GM21825 (cell line): ENCODE results near the gene SCD5.

Source experiments
- ATAC-seq: cut with Tn5 transposase; IDR thresholded peaks from one replicate; pipeline ENCODE4 v1.9.1; 2021; ENCODE audit warnings: mild to moderate bottlenecking, moderate library complexity; ENCODE audit not compliant: unreplicated experiment

The SCD5 gene

DNA sequence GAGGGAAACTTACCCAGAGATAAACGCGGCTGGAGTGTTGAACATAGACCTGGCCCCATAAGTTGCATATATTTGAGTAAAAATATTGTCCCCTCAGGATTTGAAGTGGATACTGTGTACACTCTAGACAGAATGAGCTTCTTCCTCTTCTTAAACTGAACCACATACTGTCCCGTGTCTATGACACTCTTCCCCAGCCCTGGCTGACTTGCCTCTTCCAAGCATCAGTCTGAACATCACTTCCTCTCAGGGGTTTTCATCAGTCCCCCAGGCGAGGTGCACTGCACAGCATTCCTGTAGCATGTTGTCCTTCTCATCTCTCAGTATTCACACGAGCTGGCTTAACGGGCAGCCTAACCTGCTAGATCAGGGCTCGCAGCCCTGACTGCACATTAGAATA, 156.3 kb downstream of the SCD5 start:
- ATAC-seq = no peak

DNA sequence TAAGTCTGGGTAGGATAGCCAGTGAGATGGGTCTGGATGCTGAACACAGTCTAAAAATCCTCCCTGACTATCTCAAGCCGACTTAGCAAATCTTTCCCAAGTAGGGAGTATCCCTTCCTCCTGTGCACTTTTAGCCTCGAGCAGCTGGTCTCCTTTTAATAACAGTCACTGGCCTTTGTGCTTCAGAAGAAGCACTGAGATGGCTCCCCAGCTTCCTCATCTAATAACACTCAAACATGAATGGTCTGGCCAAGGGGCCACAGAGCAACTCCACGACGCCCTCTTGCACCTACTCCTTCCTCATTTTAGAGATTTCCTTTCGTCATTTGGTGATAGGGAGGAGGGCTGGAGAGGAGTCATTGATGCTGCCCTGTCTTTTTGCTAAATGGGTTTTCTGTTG, 158.1 kb downstream of the SCD5 start:
- ATAC-seq = no peak

DNA sequence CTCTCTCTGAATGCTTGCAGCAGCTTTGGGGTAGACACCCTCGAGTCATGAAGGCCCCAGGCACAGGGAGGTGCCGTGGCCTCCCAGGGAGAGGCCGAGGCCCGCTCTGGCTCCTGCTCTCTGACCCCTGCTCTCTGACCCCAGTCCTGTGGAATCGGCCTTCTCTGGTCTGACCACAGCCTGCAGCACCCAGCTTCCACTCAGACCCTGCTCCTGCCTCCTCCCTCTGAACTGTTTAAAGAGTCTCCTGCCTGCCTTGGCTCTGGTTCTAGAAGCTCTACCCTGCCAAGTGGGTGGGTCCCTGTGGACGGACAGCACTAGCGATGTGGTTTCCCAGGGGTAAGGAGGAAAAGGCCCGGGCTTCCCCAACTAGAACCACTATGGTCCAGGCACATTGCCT, 158.6 kb downstream of the SCD5 start:
- no peak for ATAC-seq

DNA sequence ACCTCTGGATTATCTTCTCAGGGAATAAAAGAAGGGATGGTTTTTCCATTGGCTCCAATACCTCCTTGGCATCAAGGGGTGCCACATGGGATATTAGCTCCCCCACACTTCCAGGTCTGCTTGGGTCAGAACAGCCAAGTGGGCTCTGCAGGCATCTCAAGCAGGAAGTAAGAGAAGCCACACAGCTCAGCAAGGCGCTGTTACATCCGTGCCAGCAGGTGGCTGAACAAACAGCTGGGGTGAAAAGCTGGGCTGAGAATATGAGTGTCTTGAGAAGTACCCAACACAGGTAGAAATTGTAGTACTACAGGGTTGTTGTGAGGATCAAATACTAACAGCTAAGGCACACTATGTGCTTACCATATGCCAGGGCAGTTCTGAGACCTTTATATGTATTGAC, 160.1 kb downstream of the SCD5 start:
- ATAC-seq = no peak

DNA sequence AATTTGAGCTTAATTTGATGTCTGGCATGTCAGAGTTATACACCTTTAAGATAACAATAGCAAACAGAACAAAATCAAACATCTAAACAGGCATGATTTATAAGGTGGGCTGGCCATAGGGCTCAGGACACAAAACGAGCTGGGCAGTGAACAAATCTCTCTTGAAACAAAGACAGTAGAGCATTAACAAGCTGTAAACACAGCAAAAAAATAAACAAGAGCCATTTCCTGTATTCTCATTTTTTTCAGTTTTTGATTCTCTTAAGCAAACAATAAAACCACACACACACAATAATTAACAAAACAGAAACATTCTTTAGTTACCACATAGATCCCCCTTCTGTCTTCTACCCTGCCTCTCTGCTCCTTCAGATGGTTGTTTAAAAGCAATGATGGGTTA, 168.5 kb downstream of the SCD5 start:
- no peak for ATAC-seq

DNA sequence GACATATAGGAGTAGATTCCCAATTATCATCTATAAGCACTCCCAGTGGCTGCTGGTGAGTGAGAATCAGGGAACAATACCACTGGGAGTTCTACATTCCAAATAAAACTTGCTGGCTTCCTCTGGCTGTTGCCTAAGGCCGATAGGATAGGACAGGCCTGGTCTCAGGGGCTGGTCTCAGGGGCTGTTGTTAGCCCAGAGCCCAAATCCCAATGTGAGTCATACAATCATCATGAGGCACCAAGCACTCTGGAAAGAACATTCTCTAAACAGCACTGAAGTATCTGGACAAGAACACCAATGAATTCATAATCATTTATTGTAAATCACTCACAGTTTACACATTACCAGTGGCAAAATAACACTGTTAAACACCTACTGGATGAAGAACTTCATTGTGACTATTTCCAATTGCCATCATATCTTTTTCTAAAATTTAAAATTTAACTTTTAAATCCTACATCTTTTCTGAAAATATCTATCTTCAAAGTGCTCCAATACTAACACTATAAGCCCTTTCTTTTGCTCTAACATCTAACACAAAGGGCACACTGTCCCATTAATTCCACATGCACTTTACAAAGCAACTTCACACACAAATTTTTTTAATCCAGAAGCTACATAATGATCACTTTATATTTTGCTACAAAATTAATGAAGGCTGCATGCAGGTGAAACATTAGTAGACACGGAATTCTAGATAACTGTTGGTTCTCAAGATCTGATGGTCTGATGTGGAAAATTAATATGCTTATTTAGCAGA, 169.2 kb downstream of the SCD5 start:
- no peak for ATAC-seq

DNA sequence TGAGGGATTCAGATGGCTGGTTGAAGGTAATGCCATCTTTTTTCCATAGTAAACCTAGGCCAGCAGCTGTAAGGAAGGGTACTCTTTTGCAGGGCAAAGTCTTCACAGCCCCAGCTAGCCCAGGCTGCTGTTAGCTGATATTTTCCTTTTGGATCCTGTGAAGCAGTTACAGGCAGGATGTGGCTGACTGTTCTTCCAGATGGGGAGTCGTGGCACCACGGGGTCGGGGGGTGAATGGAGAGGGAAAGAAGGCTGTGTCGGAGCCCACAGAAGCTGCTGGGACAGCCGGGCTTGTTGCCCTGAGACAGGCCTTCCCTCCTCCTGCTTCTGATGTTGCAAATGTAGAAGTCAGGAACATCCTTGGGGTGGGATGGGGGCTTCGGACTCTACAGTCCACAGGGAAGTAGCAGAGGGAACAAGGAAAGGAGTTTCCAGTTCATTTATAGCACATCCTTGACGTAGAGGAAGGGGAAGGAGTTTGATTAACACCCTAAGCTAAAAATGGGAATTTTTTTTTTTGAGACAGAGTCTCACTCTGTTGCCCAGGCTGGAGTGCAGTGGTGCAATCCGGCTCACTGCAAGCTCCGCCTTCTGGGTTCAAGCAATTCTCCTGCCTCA, 172.2 kb downstream of the SCD5 start:
- ATAC-seq = no peak

DNA sequence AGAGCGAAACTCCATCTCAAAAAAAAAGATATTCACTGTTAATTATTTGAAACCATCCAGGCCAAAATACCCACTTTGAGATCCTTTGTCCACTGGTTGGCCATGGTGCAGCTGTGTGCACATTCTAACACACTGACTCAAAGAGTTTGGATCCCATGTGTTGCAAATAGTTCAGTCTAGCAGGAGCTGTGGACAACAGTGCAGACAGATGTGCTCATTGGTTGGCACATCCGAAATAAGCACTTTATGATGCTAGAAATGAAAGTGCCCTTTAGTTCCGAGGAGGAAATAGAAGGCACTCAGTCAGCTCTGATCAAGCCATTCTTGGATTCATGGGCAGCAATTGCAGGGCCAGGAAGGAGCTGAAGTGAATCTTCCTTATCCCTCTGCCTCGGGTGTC, 173.8 kb downstream of the SCD5 start:
- ATAC-seq = no peak

DNA sequence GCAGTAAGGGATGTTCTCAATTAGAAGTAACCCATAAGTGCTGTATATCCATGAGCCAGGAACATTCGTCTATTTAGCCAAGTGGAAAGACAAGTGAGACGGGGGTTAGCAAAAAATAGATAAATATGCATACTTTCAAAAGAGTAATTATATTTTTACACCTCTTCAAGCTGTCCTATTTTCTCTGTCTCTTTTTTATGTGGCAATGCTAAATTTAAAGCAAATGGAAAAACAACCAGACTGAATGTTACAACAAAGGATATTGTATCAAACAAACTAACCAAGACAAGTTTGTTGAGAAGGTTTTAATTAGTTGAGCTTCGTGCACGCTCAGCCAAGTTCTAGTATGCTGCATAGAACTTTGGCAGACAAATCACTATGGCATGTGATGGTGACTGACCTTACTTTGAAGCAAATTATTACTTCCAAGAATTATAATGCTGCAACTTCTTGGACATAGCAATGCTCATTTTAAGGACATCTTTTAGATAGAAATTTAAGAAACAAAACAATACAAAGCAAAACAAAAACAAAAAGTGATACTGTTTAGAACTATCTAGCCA, 175.4 kb downstream of the SCD5 start:
- ATAC-seq = no peak

DNA sequence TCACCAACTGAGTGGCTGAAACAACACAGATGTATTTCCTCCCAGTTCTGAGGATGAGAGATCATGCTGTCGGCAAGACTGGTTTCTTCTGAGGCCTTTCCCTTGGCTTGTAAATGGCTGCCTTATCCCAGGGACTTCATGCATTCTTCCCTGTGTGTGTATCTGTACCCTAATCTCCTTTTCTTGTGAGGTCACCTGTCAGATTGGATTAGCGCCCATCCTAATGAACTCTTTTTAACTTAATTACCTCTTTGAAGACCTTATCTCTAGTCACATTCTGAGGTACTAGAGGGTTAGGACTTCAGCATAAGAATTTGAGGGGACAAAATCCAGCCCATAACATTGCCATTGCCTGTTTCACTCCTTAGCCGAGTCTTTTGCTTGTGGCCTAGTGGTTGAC, 177.3 kb downstream of the SCD5 start:
- no peak for ATAC-seq

DNA sequence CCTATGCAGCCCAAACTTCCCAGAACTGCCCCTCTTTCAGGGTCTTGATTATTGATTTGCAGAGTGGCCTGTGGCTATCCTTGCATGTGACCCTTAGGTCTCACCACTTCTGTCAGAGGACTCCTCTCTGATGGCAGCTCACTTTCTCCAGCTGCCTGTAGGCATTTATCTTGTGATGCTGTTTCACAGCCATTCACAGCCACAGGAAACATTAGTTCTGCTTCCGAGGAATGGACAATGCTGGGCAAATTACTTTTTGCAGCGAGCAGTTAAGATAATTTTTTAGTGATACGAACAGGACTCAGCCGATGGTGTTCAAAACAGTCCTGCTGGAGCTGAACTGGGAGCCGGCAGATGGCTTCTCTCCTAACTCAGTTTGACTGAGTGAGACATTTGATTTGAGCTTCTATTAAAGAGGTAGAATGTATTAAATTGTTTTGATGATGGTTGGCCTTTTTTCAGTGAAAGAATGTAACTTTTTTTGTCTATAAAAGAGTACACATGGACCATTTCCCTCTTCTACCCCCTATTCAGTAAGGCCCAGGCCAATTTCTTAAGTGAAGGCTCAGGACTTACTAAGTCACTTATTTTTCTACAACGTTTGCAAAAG, 178.4 kb downstream of the SCD5 start:
- ATAC-seq = no peak

DNA sequence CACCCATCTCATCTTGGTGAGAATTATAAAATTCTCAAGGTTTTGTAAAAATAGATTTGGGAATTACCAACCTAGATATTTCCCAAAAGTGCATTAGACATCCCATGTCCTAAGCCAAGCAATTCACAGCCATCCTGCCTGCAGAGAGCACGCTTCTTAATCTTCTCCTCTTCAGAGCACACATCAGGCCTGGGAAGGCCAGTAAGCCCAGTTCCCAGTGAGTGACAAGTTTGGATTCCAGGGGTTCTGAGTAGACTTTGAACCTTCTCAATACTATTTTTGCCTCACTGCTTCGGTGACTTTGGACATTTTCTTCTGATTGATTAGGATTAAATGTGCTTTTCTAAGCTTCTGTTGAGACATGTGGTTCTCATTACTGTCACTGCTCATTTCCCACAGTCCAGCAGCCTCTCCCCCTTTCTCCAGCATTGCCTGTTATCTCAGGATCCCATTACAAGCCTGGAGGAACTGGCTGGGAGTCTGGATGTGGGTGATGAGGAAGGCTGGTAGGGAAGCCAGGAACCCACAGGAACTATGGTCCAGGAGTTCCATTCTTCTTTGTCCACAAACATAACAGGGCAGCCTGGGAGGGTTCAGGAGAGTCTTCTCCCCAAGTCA, 180.4 kb downstream of the SCD5 start:
- ATAC-seq = no peak

DNA sequence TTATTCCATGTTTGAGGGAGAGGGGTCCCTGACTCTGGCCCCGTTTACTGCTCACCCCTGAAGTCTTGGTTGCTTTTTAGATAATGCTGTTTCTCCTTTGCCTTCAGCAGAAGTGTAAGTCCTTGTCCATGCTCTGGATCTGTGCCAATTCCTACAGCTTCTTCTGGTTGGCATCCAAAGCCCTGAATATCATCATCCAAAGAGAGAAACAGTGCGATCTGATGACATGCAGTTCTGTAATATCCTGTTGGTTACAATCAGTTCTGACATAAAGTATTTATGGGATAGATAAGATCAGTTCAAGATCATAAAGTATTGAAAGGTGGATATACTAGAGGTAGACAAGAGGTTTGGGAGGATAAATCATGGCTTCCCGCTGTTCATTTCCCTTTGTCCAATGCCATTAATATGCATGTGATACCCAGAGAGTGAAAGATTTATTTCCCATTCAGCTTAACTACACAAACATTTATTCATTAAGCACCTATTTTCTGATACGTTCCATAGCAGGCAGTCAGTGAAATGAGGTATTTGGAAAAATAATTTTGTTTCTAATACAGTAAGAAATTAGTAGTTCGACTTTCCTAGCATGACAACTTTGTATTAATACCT, 183.7 kb downstream of the SCD5 start:
- ATAC-seq = no peak

DNA sequence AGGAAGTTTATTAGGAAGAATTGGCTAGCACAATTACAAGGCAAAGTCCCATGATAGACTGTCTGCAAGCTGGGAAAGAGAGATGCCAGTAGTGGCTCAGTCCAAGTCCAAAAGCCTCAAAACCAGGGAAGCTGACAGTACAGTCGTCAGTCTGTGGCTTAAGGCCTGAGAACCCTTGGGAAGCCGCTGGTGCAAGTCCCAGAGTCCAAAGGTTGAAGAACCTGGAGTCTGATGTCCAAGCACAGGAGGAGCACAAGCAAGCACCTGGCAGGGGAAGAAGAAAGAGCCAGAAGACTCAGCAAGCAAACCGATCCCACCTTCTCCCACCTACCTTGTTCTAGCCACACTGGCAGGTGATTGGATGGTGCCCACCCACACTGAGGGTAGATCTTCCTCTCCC, 185.5 kb downstream of the SCD5 start:
- ATAC-seq = no peak

DNA sequence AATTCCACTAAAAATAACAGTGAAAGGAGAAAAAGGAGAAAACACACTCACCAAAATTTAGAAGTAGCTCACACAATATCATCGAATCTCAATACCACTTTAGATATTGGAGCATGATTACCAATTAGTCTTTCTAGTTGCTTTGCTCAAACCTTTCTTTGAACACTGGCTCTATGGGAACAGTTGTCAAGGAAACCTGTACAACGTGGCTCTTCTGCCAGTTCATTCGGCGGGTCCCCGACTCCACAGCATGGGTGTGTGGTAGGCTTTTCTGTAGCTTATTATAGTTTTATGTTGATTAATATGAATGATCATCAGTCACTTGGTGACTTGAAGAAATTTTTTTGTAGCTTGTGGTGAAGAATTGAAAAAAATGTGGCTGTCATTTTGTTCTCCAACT, 186.6 kb downstream of the SCD5 start:
- ATAC-seq = no peak

DNA sequence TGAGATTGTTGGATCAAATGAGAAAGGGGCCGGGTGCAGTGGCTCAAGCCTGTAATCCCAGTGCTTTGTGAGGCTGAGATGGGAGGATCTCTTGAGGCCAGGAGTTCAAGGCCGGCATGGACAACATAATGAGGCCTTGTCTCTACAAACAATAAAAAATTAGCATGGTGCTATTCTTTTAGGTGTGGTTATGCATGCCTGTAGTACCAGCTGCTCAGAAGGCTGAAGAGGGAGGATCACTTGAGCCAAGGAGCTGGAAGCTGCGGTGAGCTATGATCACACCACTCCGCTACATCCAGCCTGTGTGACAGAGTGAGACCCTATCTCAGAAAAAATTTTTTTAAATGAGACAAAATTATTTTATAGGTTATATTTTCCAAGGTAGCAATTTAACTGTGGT, 187.1 kb downstream of the SCD5 start:
- no peak for ATAC-seq

DNA sequence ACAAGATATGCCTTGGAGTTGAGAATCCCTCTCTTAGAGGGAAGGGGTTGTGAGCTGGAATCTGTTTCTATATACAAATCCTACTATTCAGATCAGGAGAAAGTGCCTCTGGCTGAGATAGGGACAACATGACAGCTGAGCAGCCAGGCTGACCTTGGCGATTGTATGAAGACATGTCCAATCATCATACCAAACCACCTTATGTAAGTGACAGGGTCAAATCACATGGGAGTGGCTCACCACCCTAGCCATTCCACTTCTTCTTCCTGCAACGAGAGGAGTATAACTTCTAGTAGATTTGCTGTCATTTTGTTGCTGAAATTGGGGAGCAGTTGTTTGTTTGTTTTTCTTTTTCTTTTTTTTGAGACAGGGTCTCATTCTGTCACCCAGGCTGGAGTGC, 188.6 kb downstream of the SCD5 start:
- ATAC-seq = no peak

DNA sequence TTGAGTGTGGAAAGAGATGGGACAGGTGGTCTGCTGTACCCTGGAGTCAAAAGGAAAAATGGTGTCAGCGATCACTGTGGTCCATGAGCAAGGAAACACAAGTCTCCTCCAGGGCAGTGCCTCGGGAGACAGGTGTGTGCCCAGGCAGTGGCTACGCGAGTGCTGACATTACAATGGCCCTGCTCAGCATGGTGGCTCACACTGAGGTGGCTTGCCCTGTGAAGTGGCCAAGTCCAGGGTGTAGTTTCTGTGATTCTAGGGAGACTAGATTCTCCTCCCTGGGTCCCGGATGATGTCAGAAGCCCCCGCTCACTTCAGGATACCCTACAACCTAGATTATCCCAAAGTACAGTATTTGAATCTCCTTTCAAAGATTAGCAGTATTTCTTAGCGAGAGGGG, 192.0 kb downstream of the SCD5 start:
- no peak for ATAC-seq

DNA sequence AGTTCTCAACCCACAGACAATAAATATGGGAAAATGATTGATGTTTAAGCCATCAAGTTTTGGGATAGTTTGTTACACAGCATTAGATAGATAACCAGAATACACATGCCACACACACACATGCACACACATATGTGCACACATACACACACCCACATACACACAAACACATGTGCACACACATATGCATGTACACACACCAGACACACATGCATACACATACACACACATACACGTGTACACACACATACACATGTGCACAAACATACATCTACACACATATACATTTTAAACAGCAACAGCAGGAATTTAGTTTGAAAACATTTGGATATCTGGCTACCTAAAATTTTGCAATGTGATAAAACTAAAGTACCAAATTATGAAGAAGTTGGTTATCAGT, 194.1 kb downstream of the SCD5 start:
- no peak for ATAC-seq

DNA sequence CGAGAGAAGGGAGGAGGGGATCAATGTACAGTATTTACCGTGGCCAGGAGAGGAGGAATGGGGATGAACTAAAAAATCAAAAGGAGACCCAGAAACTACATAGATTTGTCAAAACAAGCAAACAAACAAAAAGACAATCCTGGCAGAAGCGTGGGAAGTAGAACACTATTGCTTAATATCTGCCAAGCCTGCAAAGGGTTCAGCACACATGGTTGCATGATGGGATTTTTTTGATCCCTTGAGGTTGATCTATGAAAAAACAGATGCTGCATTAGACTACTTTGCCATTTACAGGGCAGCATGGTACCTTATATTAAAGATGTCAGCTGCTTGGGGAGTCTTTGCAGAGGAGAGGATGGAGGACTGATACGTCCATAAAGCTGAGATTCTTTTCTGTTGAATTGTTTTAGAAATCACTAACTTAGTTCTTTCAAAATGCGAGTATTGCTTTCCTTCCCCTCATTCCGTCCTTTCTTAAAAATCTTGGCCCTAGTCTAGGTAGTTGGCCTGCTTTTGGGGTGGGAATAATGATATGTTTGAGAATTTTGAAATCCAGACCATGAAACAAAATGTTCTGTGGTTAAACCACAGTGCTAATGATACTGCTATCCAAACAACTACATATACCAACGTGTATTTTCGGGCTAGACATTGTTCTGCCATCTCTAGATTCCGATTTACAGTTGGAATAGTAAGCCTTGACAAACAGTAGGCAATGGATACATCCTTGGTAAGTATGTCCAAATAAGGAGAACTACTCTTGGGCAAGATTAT, 197.2 kb downstream of the SCD5 start:
- ATAC-seq = no peak

DNA sequence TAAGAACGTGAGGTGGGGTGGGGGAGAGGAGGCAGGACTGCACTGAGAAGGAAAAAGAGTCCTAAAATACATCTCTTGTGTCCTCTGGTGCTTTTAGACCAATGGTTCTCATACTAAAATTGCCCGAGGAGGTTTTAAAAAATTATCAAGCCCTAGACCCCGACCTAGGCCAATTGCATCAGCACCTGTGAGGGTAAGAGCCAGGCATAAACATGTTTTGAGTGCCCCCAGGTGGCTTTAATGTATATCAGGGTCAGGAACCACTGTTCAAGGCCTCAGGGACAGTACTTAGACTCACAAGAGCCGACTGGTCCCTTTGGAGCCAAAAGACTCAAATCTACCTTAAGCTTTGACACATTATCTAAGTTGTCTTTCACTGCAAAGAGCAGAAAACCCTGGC, 199.3 kb downstream of the SCD5 start:
- ATAC-seq = no peak
